Embryonic facial prominence (tissue), 1 donor: ENCODE data around the gene MAD2L2.

Experiments
- DNase-seq: peaks from one replicate; pipeline ENCODE4 v3.0.0-alpha.2; 2016; ENCODE audit errors: extremely low spot score

The MAD2L2 gene

GRCh38 chr1:11681071-11681771 lies at the start of gene MAD2L2:
TSS of gene MAD2L2 (minus strand) at chr1:11681148. CDS start at chr1:11680601, 547 bp downstream.
- DNase-seq: peak; percentile 45

GRCh38 chr1:11730429-11730891 lies 49.5 kb upstream of the MAD2L2 start:
- DNase-seq: no peak

- DNase-seq: no peak
These were observed 48.8 kb upstream of the MAD2L2 start for GRCh38 chr1:11729498-11730428.

GRCh38 chr1:11729155-11729497 lies 48.2 kb upstream of the MAD2L2 start:
- no peak for DNase-seq

GRCh38 chr1:11728126-11728806 lies 47.3 kb upstream of the MAD2L2 start:
- no peak for DNase-seq

GRCh38 chr1:11727119-11727518 lies 46.2 kb upstream of the MAD2L2 start:
- no peak for DNase-seq

GRCh38 chr1:11725616-11726015 lies 44.7 kb upstream of the MAD2L2 start:
- no peak for DNase-seq

GRCh38 chr1:11722538-11722937 lies 41.6 kb upstream of the MAD2L2 start:
- peak; percentile 38 for DNase-seq

GRCh38 chr1:11721311-11721710 lies 40.4 kb upstream of the MAD2L2 start:
- DNase-seq: no peak

- no peak for DNase-seq
These were observed 39.6 kb upstream of the MAD2L2 start for GRCh38 chr1:11720525-11720924.

GRCh38 chr1:11720033-11720376 lies 39.1 kb upstream of the MAD2L2 start:
- no peak for DNase-seq

- DNase-seq: peak; percentile 29
These were observed 38.5 kb upstream of the MAD2L2 start for GRCh38 chr1:11719313-11720032.

- DNase-seq: no peak
These were observed 34.1 kb upstream of the MAD2L2 start for GRCh38 chr1:11714831-11715575.

- no peak for DNase-seq
These were observed 32.1 kb upstream of the MAD2L2 start for GRCh38 chr1:11713095-11713494.

- DNase-seq: no peak
These were observed 31.3 kb upstream of the MAD2L2 start for GRCh38 chr1:11712285-11712684.

GRCh38 chr1:11711490-11711889 lies 30.5 kb upstream of the MAD2L2 start:
- no peak for DNase-seq

- no peak for DNase-seq
These were observed 27.8 kb upstream of the MAD2L2 start for GRCh38 chr1:11708554-11709350.

- DNase-seq: no peak
These were observed 26.8 kb upstream of the MAD2L2 start for GRCh38 chr1:11707621-11708276.

- DNase-seq: no peak
These were observed 25.3 kb upstream of the MAD2L2 start for GRCh38 chr1:11706292-11706691.

- no peak for DNase-seq
These were observed 24.6 kb upstream of the MAD2L2 start for GRCh38 chr1:11705596-11705995.
